ENCODE data around the gene CORT.
A peak's percentile ranks its signal among the peaks of the same experiment; 100 is the strongest.
"Not testable (repeated sequence)": the region's sequence is repeated elsewhere in the genome, so short reads cannot be mapped to it uniquely, and the experiment has no call there.

Gene CORT

GRCh38 chr1:10449751-10450150 lies at the start of gene CORT:
CORT (plus strand) TSS chr1:10450031; CDS start chr1:10450224, 193 bp downstream.
- no peak for DNase-seq

GRCh38 chr1:10401281-10401680 lies 48.5 kb upstream of the CORT start:
- no peak for DNase-seq

GRCh38 chr1:10402729-10403274 lies 47.0 kb upstream of the CORT start:
- DNase-seq: no peak

GRCh38 chr1:10407201-10407600 lies 42.6 kb upstream of the CORT start:
- no peak for DNase-seq

- DNase-seq: peak in 1 of 2 donors; percentile 43
These were observed 34.5 kb upstream of the CORT start for GRCh38 chr1:10415211-10415930.

- DNase-seq: not testable (repeated sequence)
These were observed 33.9 kb upstream of the CORT start for GRCh38 chr1:10415967-10416366.

- not testable (repeated sequence) for DNase-seq
These were observed 31.1 kb upstream of the CORT start for GRCh38 chr1:10418741-10419140.

- no peak for DNase-seq
These were observed 30.5 kb upstream of the CORT start for GRCh38 chr1:10419351-10419750.

GRCh38 chr1:10421637-10422036 lies 28.2 kb upstream of the CORT start:
- DNase-seq: no peak

GRCh38 chr1:10424034-10424433 lies 25.8 kb upstream of the CORT start:
- DNase-seq: no peak

GRCh38 chr1:10424651-10425050 lies 25.2 kb upstream of the CORT start:
- no peak for DNase-seq

GRCh38 chr1:10425826-10426534 lies 23.9 kb upstream of the CORT start:
- DNase-seq: not testable (repeated sequence)

- DNase-seq: not testable (repeated sequence)
These were observed 23.3 kb upstream of the CORT start for GRCh38 chr1:10426535-10426848.

- no peak for DNase-seq
These were observed 20.8 kb upstream of the CORT start for GRCh38 chr1:10428984-10429383.

- DNase-seq: peak; percentile 30 to 34
These were observed 20.0 kb upstream of the CORT start for GRCh38 chr1:10429868-10430215.

GRCh38 chr1:10430216-10431069 lies 19.4 kb upstream of the CORT start, which contains the start of gene CENPS:
CENPS (plus strand) TSS chr1:10430433; CDS start chr1:10430518, 85 bp downstream.
- peak; percentile 83 to 91 for DNase-seq

- no peak for DNase-seq
These were observed 18.6 kb upstream of the CORT start for GRCh38 chr1:10431070-10431730.

- no peak for DNase-seq
These were observed 16.7 kb upstream of the CORT start for GRCh38 chr1:10432910-10433700.

GRCh38 chr1:10433790-10434189 lies 16.0 kb upstream of the CORT start:
- DNase-seq: no peak

- DNase-seq: no peak
These were observed 15.2 kb upstream of the CORT start for GRCh38 chr1:10434590-10434989.

GRCh38 chr1:10437052-10437451 lies 12.8 kb upstream of the CORT start:
- DNase-seq: no peak

- no peak for DNase-seq
These were observed 11.1 kb upstream of the CORT start for GRCh38 chr1:10438677-10439163.

Measured in CD4-positive, alpha-beta T cell treated with Interleukin-1 beta for 1 hour (primary cell).